Upper lobe of right lung (tissue), 1 donor: ENCODE measurements around the gene EEF2K. TPM values are rescaled to one million over a fixed set of nuclear protein-coding genes. Genes with fewer than 3 reads are reported as not detected.

Source experiments
- ATAC-seq: fragments of 200-7000 bp; cut with Tn5 transposase; one replicate; pipeline ENCODE4 v1.9.1; 2020; ENCODE audit warnings: mild to moderate bottlenecking, moderate library complexity
- DNase-seq: peaks from one replicate; pipeline ENCODE4 v3.0.0-alpha.2; 2020
- H3K27ac ChIP-seq: fragments of 200-600 bp; one replicate; pipeline ENCODE4 v1.8.0; 2022
- H3K27me3 ChIP-seq: fragments of 200-600 bp; one replicate; pipeline ENCODE4 v1.8.0; 2022; ENCODE audit warnings: mild to moderate bottlenecking
- H3K36me3 ChIP-seq: fragments of 200-600 bp; one replicate; pipeline ENCODE4 v1.8.0; 2022
- H3K4me1 ChIP-seq: fragments of 200-600 bp; one replicate; pipeline ENCODE4 v1.8.0; 2022
- H3K4me3 ChIP-seq: fragments of 200-600 bp; one replicate; pipeline ENCODE4 v1.8.0; 2022; ENCODE audit warnings: mild to moderate bottlenecking
- H3K9me3 ChIP-seq: fragments of 200-600 bp; one replicate; pipeline ENCODE4 v1.8.0; 2022
- intact Hi-C: fragments of 100-400 bp; cut with DNase I; formaldehyde crosslinking; loops from one replicate; pipeline ENCODE4 v1.11.0; 2022
- long read RNA-seq: library from polyadenylated mRNA; unstranded; transcript quantifications from one replicate; pipeline ENCODE4 v2.0.0, GENCODE V29; 2021
- total RNA-seq: library from RNA; stranded (reverse); fragmentation: NEBNext Ultra II Directional; extraction: Animal tissue kit (Norgen Biotek cat#: 25700); gene quantifications from one replicate; pipeline ENCODE4 v1.2.1, GENCODE V29; 2021
- TF ChIP-seq, protein P1 (sequence below): fragments of 200-600 bp; IDR thresholded peaks from one replicate; pipeline ENCODE4 v1.8.0; 2022; ENCODE audit warnings: antibody characterized with exemption
- donor health status: DM: no; HTN: yes; CAD: no; lungs with severe emphysema.

Gene EEF2K
- total RNA-seq, result 34.9 TPM
- long read RNA-seq, full-length matches to known transcripts, result 11 of 31 reads
- long read RNA-seq, partial matches to known transcripts, result 10 of 31 reads
- long read RNA-seq, other reads (novel, unspliced or antisense), result 10 of 31 reads

DNA sequence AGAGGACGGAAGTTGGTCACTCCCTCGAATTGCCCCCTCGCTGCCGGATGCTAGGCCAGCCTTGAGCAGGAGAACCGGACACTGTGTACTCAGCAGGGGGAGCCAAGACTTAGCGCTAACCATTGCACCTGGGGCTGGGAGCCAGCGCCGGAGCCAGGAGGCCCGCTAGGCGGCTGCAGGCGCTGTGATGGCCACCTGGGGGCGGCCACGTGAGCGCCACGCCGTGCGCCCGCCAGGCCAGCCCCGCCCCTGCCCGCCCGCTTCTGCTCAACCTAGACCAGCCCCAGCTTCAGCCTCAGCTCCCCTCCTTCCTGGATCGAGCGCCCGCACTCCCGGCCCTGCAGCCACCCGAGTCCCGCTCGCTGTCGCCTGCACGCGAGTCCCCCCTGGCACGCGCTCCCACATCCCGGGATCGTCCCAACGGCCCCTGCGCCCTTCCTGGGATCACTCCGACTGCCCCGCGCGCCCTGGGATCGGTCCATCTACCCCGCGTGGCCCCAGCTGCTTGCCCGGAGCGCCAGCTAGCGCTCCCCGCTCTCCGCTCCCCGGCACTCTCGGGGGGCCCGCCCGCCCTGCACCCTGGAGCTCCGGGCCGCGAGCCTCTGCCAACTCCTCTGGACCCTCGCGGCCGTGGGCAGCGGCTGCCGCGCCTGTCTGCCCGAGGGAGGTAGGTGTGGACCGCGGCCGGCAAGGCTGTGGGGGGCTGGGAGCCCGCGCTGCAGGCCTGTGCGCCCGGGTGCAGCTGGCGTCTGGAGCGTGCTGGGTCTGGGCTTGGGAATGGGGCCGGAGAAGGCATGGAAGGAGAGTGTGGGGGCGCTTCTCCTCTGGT, at the start of gene EEF2K:
Gene EEF2K (plus strand): TSS at position 266 of the 829 bp plus-strand sequence. CDS start 19,452 bp downstream, outside the sequence.
- Histone ChIP-seq H3K4me3 (peak within 1 kb of the TSS; percentile 97), H3K36me3 (no peaks in the 10 kb centered on the region), H3K4me1 (peaks cover 34% of the 10 kb centered on the region), H3K27ac (peak within 1 kb of the TSS; percentile 90), H3K9me3 (no peaks in the 10 kb centered on the region), H3K27me3 (no peaks in the 10 kb centered on the region)
- DNase-seq, result peak; percentile 96
- ATAC-seq, result peak; percentile 95
- TF ChIP-seq, protein P1, sequence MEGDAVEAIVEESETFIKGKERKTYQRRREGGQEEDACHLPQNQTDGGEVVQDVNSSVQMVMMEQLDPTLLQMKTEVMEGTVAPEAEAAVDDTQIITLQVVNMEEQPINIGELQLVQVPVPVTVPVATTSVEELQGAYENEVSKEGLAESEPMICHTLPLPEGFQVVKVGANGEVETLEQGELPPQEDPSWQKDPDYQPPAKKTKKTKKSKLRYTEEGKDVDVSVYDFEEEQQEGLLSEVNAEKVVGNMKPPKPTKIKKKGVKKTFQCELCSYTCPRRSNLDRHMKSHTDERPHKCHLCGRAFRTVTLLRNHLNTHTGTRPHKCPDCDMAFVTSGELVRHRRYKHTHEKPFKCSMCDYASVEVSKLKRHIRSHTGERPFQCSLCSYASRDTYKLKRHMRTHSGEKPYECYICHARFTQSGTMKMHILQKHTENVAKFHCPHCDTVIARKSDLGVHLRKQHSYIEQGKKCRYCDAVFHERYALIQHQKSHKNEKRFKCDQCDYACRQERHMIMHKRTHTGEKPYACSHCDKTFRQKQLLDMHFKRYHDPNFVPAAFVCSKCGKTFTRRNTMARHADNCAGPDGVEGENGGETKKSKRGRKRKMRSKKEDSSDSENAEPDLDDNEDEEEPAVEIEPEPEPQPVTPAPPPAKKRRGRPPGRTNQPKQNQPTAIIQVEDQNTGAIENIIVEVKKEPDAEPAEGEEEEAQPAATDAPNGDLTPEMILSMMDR, result peak; percentile 84
- intact Hi-C loops, result no loop called here

GRCh38 chr16:22161401-22161800, 44.7 kb upstream of the EEF2K start:
- H3K4me1 ChIP-seq, result no peaks in the 10 kb centered on the region
- intact Hi-C loops, result no loop called here
- H3K27me3 ChIP-seq, result peaks cover 25% of the 10 kb centered on the region
- no peak overlapping the region for H3K27ac ChIP-seq
- H3K4me3 ChIP-seq, result no peak overlapping the region
- no peaks in the 10 kb centered on the region for H3K36me3 ChIP-seq
- TF ChIP-seq, protein P1, result no peak
- DNase-seq (no peak), ATAC-seq (no peak)
- H3K9me3 ChIP-seq, result no peaks in the 10 kb centered on the region

DNA sequence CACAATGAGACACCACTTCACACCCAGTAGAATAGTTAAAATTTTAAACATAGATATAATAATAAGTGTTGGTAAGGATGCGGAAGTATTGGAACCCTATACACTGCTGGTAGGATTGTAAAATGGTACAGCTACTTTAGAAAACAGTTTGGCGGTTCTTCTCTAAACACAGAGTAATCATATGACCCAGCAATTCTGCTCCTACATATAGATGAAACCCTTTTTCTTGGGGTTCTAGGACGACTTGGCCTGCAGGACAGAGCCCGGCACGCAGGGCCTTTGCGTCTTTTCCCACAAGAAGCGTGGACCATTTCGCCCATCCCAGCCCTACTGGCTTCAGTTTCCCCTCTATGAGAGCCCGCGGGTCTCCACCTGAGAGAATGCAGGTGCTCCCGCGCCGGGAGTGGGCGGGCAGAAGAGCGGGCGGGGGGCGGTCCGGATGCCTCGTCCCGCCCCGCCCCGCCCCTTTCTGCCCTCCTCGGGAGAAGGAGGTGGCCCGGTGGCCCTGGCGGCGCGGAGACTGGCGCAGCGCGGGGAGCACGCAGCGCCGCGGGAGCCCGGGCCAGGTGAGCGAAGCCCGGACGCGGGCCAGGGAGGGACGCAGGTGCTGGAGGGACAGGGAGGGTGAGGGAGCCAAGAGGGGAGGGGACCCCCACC, 44.0 kb upstream of the EEF2K start, which contains the start of gene SDR42E2:
Gene SDR42E2 (plus strand): TSS at position 508 of the 657 bp plus-strand sequence. CDS start 3,077 bp downstream, outside the sequence.
- ATAC-seq, result peak; percentile 72
- intact Hi-C loops, result no loop called here
- H3K9me3 ChIP-seq, result no peaks in the 10 kb centered on the region
- peaks cover 25% of the 10 kb centered on the region for H3K27me3 ChIP-seq
- no peak within 1 kb of the TSS for H3K27ac ChIP-seq
- H3K36me3 ChIP-seq, result no peaks in the 10 kb centered on the region
- DNase-seq, result peak; percentile 72
- H3K4me3 ChIP-seq, result peak within 1 kb of the TSS; percentile 13
- H3K4me1 ChIP-seq, result no peaks in the 10 kb centered on the region
- TF ChIP-seq, protein P1, result no peak

- Histone ChIP-seq H3K36me3 (no peaks in the 10 kb centered on the region), H3K27me3 (peaks cover 25% of the 10 kb centered on the region), H3K4me1 (no peaks in the 10 kb centered on the region), H3K9me3 (no peaks in the 10 kb centered on the region), H3K27ac (no peak overlapping the region), H3K4me3 (peak overlapping the region; percentile 13)
- ATAC-seq, result no peak
- intact Hi-C loops, result no loop called here
- TF ChIP-seq, protein P1, result no peak
- no peak for DNase-seq
Observed at GRCh38 chr16:22162656-22163009, 43.4 kb upstream of the EEF2K start.

- Histone ChIP-seq H3K36me3 (no peaks in the 10 kb centered on the region), H3K27me3 (peaks cover 25% of the 10 kb centered on the region), H3K4me3 (no peak overlapping the region), H3K27ac (no peak overlapping the region), H3K4me1 (no peaks in the 10 kb centered on the region), H3K9me3 (no peaks in the 10 kb centered on the region)
- TF ChIP-seq, protein P1, result no peak
- DNase-seq (no peak), ATAC-seq (no peak)
- intact Hi-C loops, result no loop called here
Observed at GRCh38 chr16:22163806-22164205, 42.3 kb upstream of the EEF2K start.
